Tibial nerve (tissue), 4 donors: ENCODE measurements around the gene TMEM44. TPM values are rescaled to one million over a fixed set of nuclear protein-coding genes. Genes with fewer than 3 reads are reported as not detected.

Source experiments
- DNase-seq, 2 donors: peaks; one replicate each; pipeline ENCODE4 v3.0.0-alpha.2; 2019; ENCODE audit warnings: low spot score in 2 of 2
- H3K27ac ChIP-seq, 4 donors: fragments of 200-600 bp; sonication (generic) in 3 of 4; one replicate each; pipeline ENCODE4 v1.5.1; 2017 to 2019; ENCODE audit warnings: mild to moderate bottlenecking in 1 of 4
- H3K27me3 ChIP-seq, 2 donors: fragments of 200-600 bp; sonication (generic) in 1 of 2; one replicate each; pipeline versions ENCODE4 v1.5.1 to v1.6.0; 2017 to 2019
- H3K36me3 ChIP-seq, 3 donors: fragments of 200-600 bp; sonication (generic); one replicate each; pipeline ENCODE4 v1.5.1; 2018 to 2019
- H3K4me1 ChIP-seq, 4 donors: fragments of 200-600 bp; sonication (generic) in 3 of 4; one replicate each; pipeline ENCODE4 v1.5.1; 2017 to 2019
- H3K4me3 ChIP-seq, 4 donors: fragments of 200-600 bp; sonication (generic) in 3 of 4; one replicate each; pipeline ENCODE4 v1.5.1; 2017 to 2019; ENCODE audit warnings: mild to moderate bottlenecking in 1 of 4, moderate library complexity in 1 of 4
- H3K9me3 ChIP-seq, 4 donors: fragments of 200-600 bp; sonication (generic) in 3 of 4; one replicate each; pipeline ENCODE4 v1.5.1; 2017 to 2019
- CTCF ChIP-seq, 5 experiments: fragments of 200-600 bp in 3 of 5; fragments of 450-650 bp in 2 of 5; sonication (generic) in 3 of 5; IDR thresholded peaks; one replicate each; pipeline ENCODE4 v1.5.1; 2016 to 2019; ENCODE audit warnings: antibody characterized with exemption in 5 of 5, mild to moderate bottlenecking in 3 of 5, moderate library complexity in 2 of 5
- EP300 ChIP-seq, 2 donors: sonication (generic); formaldehyde crosslinking; IDR thresholded peaks; one replicate each; pipeline ENCODE4 v1.6.1; 2017; ENCODE audit warnings: antibody characterized with exemption in 2 of 2, mild to moderate bottlenecking in 1 of 2
- POLR2A ChIP-seq, 2 donors: fragments of 450-650 bp; IDR thresholded peaks; one replicate each; pipeline ENCODE4 v1.6.1; 2017; ENCODE audit warnings: antibody characterized with exemption in 2 of 2, mild to moderate bottlenecking in 2 of 2, moderate library complexity in 2 of 2
- WGBS, 2 donors: methylation state at CpG; one replicate each; pipeline ENCODE4 v1.1.5; 2018; 5-methylcytosine and 5-hydroxymethylcytosine counted together
- total RNA-seq, 4 donors: library from RNA; depleted of rRNA; stranded (reverse); fragments of >200 nt; gene quantifications; one replicate each; pipeline ENCODE4 v1.1.0, GENCODE V29; 2016

Gene TMEM44
- total RNA-seq, 4 donors from 2014 or later, result 14.9 to 17.4 (median 16.5) TPM

GRCh38 chr3:194555175-194556062, 77.8 kb downstream of the TMEM44 start:
- no peak for TF ChIP-seq CTCF (IDR thresholded peaks at IDR 0.05)
- Histone ChIP-seq H3K4me1 (peaks cover 0 to 34% (median 9%) of the 10 kb centered on the region in 4 donors), H3K4me3 (no peak overlapping the region), H3K9me3 (no peaks in the 10 kb centered on the region), H3K27ac (peak overlapping the region in 2 of 4 donors; percentile 61 to 74), H3K27me3 (no peaks in the 10 kb centered on the region), H3K36me3 (no peaks in the 10 kb centered on the region)
- no peak for DNase-seq
- 66 to 69% methylated on average over 15 of the region's 15 CpGs for WGBS, 2 donors

- H3K27ac ChIP-seq, result peak overlapping the region in 2 of 4 donors; percentile 61 to 74
- TF ChIP-seq POLR2A (IDR thresholded peaks at IDR 0.05) (no peak), EP300 (IDR thresholded peaks at IDR 0.05) (peak in 1 of 2 donors; percentile 40)
- no peak for DNase-seq
- no peaks in the 10 kb centered on the region for H3K36me3 ChIP-seq
- H3K4me3 ChIP-seq, result no peak overlapping the region
- peaks cover 0 to 34% (median 9%) of the 10 kb centered on the region in 4 donors for H3K4me1 ChIP-seq
- WGBS, 2 donors, result 30 to 42% methylated on average over 10 of the region's 10 CpGs
- H3K27me3 ChIP-seq, result no peaks in the 10 kb centered on the region
- no peaks in the 10 kb centered on the region for H3K9me3 ChIP-seq
These were observed 78.6 kb downstream of the TMEM44 start for GRCh38 chr3:194554473-194555123.

GRCh38 chr3:194552327-194552949, 80.8 kb downstream of the TMEM44 start:
- WGBS, 2 donors, result 93 to 97% methylated on average over 8 of the region's 8 CpGs
- no peaks in the 10 kb centered on the region for H3K27me3 ChIP-seq
- H3K27ac ChIP-seq, result peak overlapping the region in 1 of 4 donors; percentile 44
- peaks cover 0 to 34% (median 9%) of the 10 kb centered on the region in 4 donors for H3K4me1 ChIP-seq
- no peak for TF ChIP-seq EP300 (IDR thresholded peaks at IDR 0.05)
- no peak for TF ChIP-seq POLR2A (IDR thresholded peaks at IDR 0.05)
- TF ChIP-seq CTCF (IDR thresholded peaks at IDR 0.05), result no peak
- no peak for DNase-seq
- no peaks in the 10 kb centered on the region for H3K9me3 ChIP-seq
- H3K36me3 ChIP-seq, result no peaks in the 10 kb centered on the region
- H3K4me3 ChIP-seq, result no peak overlapping the region

- WGBS, 2 donors, result 92 to 94% methylated on average over 9 of the region's 9 CpGs
- H3K27ac ChIP-seq, result no peak overlapping the region
- TF ChIP-seq CTCF (IDR thresholded peaks at IDR 0.05) (no peak), EP300 (IDR thresholded peaks at IDR 0.05) (no peak), POLR2A (IDR thresholded peaks at IDR 0.05) (no peak)
- no peaks in the 10 kb centered on the region for H3K36me3 ChIP-seq
- peaks cover 0 to 14% (median 0%) of the 10 kb centered on the region in 4 donors for H3K4me1 ChIP-seq
- no peaks in the 10 kb centered on the region for H3K27me3 ChIP-seq
- no peak for DNase-seq
- no peaks in the 10 kb centered on the region for H3K9me3 ChIP-seq
- no peak overlapping the region for H3K4me3 ChIP-seq
These were observed 83.4 kb downstream of the TMEM44 start for GRCh38 chr3:194549853-194550252.

- Histone ChIP-seq H3K27ac (peak overlapping the region in 2 of 4 donors; percentile 1 to 62), H3K4me3 (no peak overlapping the region), H3K4me1 (peaks cover 0 to 4% (median 0%) of the 10 kb centered on the region in 4 donors), H3K27me3 (no peaks in the 10 kb centered on the region), H3K36me3 (no peaks in the 10 kb centered on the region), H3K9me3 (no peaks in the 10 kb centered on the region)
- DNase-seq, result no peak
- 58 to 64% methylated on average over 16 of the region's 16 CpGs for WGBS, 2 donors
- no peak for TF ChIP-seq EP300 (IDR thresholded peaks at IDR 0.05)
- TF ChIP-seq CTCF (IDR thresholded peaks at IDR 0.05), result no peak
- TF ChIP-seq POLR2A (IDR thresholded peaks at IDR 0.05), result no peak
These were observed 84.6 kb downstream of the TMEM44 start for GRCh38 chr3:194548346-194549321.
